SK-N-SH (cell line): ENCODE measurements around the gene VGLL3. TPM values are rescaled to one million over a fixed set of nuclear protein-coding genes. Genes with fewer than 3 reads are reported as not detected.

Experiments
- CTCF ChIA-PET: fragments of 300-600, 350-600 bp; formaldehyde crosslinking; extraction: SDS; loops from one replicate; lab custom pipeline; 2021; lab: Yijun Ruan, JAX
- POLR2A ChIA-PET: fragments of 350-600 bp; sonication (Branson Sonifier 250); formaldehyde crosslinking; extraction: SDS; loops from one replicate; lab custom pipeline; 2020; ENCODE audit warnings: antibody characterized with exemption, inconsistent platforms; lab: Yijun Ruan, JAX
- DNase-seq: peaks from one replicate; pipeline ENCODE4 v3.0.0; 2012
- H2AFZ ChIP-seq: fragments of 200-600 bp; sonication (generic); 2 replicates; pipeline ENCODE4 v1.8.1; 2016; ENCODE audit warnings: antibody characterized with exemption, mild to moderate bottlenecking, low read depth
- H3F3A ChIP-seq: fragments of 200-600 bp; sonication (generic); replicated peaks from 2 replicates; pipeline ENCODE3; 2016; ENCODE audit warnings: antibody characterized with exemption, mild to moderate bottlenecking; ENCODE audit not compliant: insufficient read depth
- H3K27ac ChIP-seq, 2 experiments: fragments of 200-500 bp in 1 of 2; fragments of 200-600 bp in 1 of 2; sonication (Bioruptor generic) in 1 of 2; sonication (generic), shearing (Covaris generic) in 1 of 2; 2 replicates each; pipeline versions ENCODE4 v1.5.1 to v1.6.1; 2014 to 2016; ENCODE audit warnings: low read depth in 2 of 2, inconsistent platforms in 1 of 2, low read length in 1 of 2, mild to moderate bottlenecking in 1 of 2, mixed read lengths in 1 of 2
- H3K27me3 ChIP-seq: fragments of 200-600 bp; sonication (generic), shearing (Covaris generic); 2 replicates; pipeline ENCODE4 v1.6.1; 2016; ENCODE audit warnings: mixed run types; ENCODE audit not compliant: insufficient read depth
- H3K36me3 ChIP-seq, 2 experiments: fragments of 200-500 bp in 1 of 2; fragments of 200-600 bp in 1 of 2; sonication (Bioruptor generic) in 1 of 2; sonication (generic) in 1 of 2; replicated peaks in 1 of 2; 2 replicates each; pipeline versions ENCODE3 to v1.5.1; 2014 to 2016; ENCODE audit warnings: low read length in 1 of 2, mild to moderate bottlenecking in 1 of 2; ENCODE audit not compliant: insufficient read depth in 2 of 2, control insufficient read depth in 1 of 2
- H3K4me1 ChIP-seq, 2 experiments: fragments of 200-500 bp in 1 of 2; fragments of 200-600 bp in 1 of 2; sonication (Bioruptor generic) in 1 of 2; sonication (generic), shearing (Covaris generic) in 1 of 2; 2 replicates each; pipeline versions ENCODE4 v1.5.1 to v1.6.1; 2014 to 2016; ENCODE audit warnings: low read depth in 1 of 2, low read length in 1 of 2, mixed run types in 1 of 2; ENCODE audit not compliant: insufficient read depth in 2 of 2, control insufficient read depth in 1 of 2
- H3K4me2 ChIP-seq: fragments of 200-600 bp; sonication (generic), shearing (Covaris generic); 2 replicates; pipeline ENCODE4 v1.6.1; 2017; ENCODE audit warnings: mixed run types
- H3K4me3 ChIP-seq, 2 experiments: fragments of 200-500 bp in 1 of 2; fragments of 200-600 bp in 1 of 2; sonication (Bioruptor generic) in 1 of 2; sonication (generic), shearing (Covaris generic) in 1 of 2; 2 replicates each; pipeline versions ENCODE4 v1.5.1 to v1.8.1; 2014 to 2016; ENCODE audit warnings: low read depth in 2 of 2, inconsistent platforms in 1 of 2, low read length in 1 of 2, mild to moderate bottlenecking in 1 of 2, mixed read lengths in 1 of 2, moderate library complexity in 1 of 2
- H3K79me2 ChIP-seq: fragments of 200-600 bp; sonication (generic); 2 replicates; pipeline ENCODE4 v1.8.1; 2017; ENCODE audit warnings: mild to moderate bottlenecking; ENCODE audit not compliant: insufficient read depth
- H3K9ac ChIP-seq: fragments of 200-600 bp; sonication (generic); 2 replicates; pipeline ENCODE4 v1.6.1; 2017; ENCODE audit warnings: mixed run types
- H3K9me2 ChIP-seq: fragments of 200-600 bp; sonication (generic); 2 replicates; pipeline ENCODE4 v1.6.1; 2017; ENCODE audit warnings: mixed run types
- H3K9me3 ChIP-seq: fragments of 200-600 bp; sonication (generic); 2 replicates; pipeline ENCODE4 v1.6.1; 2017; ENCODE audit warnings: mixed run types, mild to moderate bottlenecking, moderate library complexity
- H4K20me1 ChIP-seq: fragments of 200-600 bp; sonication (generic); 2 replicates; pipeline ENCODE4 v1.6.1; 2017; ENCODE audit warnings: mild to moderate bottlenecking, mixed run types; ENCODE audit not compliant: insufficient read depth
- CHD2 ChIP-seq: fragments of 150-350 bp; IDR thresholded peaks from 2 replicates; pipeline ENCODE4 v1.6.1; 2018; ENCODE audit warnings: low read length; ENCODE audit not compliant: partially characterized antibody
- EZH2phosphoT487 ChIP-seq: fragments of 200-600 bp; sonication (generic); IDR thresholded peaks from 2 replicates; pipeline ENCODE4 v1.6.1; 2017; ENCODE audit warnings: low read depth, mixed run types, mild to moderate bottlenecking, antibody characterized with exemption, moderate library complexity, borderline replicate concordance
- FOXJ3 ChIP-seq: sonication (generic); formaldehyde crosslinking; IDR thresholded peaks from 2 replicates; pipeline ENCODE4 v1.5.1; 2020; ENCODE audit warnings: mild to moderate bottlenecking, missing genetic modification reagents
- FOXM1 ChIP-seq: IDR thresholded peaks from 2 replicates; pipeline ENCODE4 v1.4.0; 2012; ENCODE audit warnings: low read depth, mild to moderate bottlenecking
- GATA2 ChIP-seq: sonication (generic); formaldehyde crosslinking; IDR thresholded peaks from 2 replicates; pipeline ENCODE4 v1.5.0; 2020; ENCODE audit warnings: mild to moderate bottlenecking, missing genetic modification reagents
- JUND ChIP-seq: IDR thresholded peaks from 2 replicates; pipeline ENCODE4 v1.4.0; 2012
- MEF2A ChIP-seq: IDR thresholded peaks from 2 replicates; pipeline ENCODE4 v1.4.0; 2012; ENCODE audit warnings: low read depth, borderline replicate concordance
- NFIC ChIP-seq: IDR thresholded peaks from 2 replicates; pipeline ENCODE4 v1.4.0; 2012; ENCODE audit warnings: borderline replicate concordance
- POLR2AphosphoS5 ChIP-seq: IDR thresholded peaks from 2 replicates; pipeline ENCODE4 v1.6.1; 2012; ENCODE audit warnings: low read depth, low read length
- SIN3A ChIP-seq: IDR thresholded peaks from 2 replicates; pipeline ENCODE4 v1.6.1; 2012; ENCODE audit warnings: low read depth, mild to moderate bottlenecking, low read length, moderate library complexity, borderline replicate concordance
- WGBS: methylation state at CpG from one replicate; pipeline ENCODE4 v1.1.6; 2017; ENCODE audit warnings: low lambda C conversion rate; 5-methylcytosine and 5-hydroxymethylcytosine counted together
- polyA plus RNA-seq, 3 experiments: library from polyadenylated mRNA; depleted of rRNA; stranded (reverse); fragments of >200 nt; gene quantifications; 2 replicates each; pipeline ENCODE4 v1.2.3, GENCODE V29; 2012
- TF ChIP-seq, protein P1 (sequence below): fragments of 200-600 bp; sonication (generic); IDR thresholded peaks from 2 replicates; pipeline ENCODE4 v1.6.1; 2017; ENCODE audit warnings: antibody characterized with exemption, mild to moderate bottlenecking, moderate library complexity
- TF ChIP-seq, protein P2 (sequence below): IDR thresholded peaks from 2 replicates; pipeline ENCODE4 v1.6.1; 2012; ENCODE audit warnings: mild to moderate bottlenecking, low read depth, low read length, moderate library complexity
- TF ChIP-seq, protein P3 (sequence below): fragments of 150-350 bp; IDR thresholded peaks from 2 replicates; pipeline ENCODE4 v1.6.1; 2017; ENCODE audit warnings: antibody characterized with exemption, low read length, low read depth, borderline replicate concordance
- TF ChIP-seq, protein P4 (sequence below): IDR thresholded peaks from 2 replicates; pipeline ENCODE4 v1.4.0; 2012; ENCODE audit warnings: low read depth, borderline replicate concordance
- TF ChIP-seq, protein P5 (sequence below): IDR thresholded peaks from 2 replicates; pipeline ENCODE4; 2012
- TF ChIP-seq, protein P6 (sequence below): fragments of 150-350 bp; IDR thresholded peaks from 2 replicates; pipeline ENCODE4 v1.6.1; 2016; ENCODE audit warnings: mild to moderate bottlenecking, low read depth, low read length

VGLL3 gene
- polyA plus RNA-seq, 1 of the 3 experiments (the other 2 are of a cell fraction), result not detected

DNA sequence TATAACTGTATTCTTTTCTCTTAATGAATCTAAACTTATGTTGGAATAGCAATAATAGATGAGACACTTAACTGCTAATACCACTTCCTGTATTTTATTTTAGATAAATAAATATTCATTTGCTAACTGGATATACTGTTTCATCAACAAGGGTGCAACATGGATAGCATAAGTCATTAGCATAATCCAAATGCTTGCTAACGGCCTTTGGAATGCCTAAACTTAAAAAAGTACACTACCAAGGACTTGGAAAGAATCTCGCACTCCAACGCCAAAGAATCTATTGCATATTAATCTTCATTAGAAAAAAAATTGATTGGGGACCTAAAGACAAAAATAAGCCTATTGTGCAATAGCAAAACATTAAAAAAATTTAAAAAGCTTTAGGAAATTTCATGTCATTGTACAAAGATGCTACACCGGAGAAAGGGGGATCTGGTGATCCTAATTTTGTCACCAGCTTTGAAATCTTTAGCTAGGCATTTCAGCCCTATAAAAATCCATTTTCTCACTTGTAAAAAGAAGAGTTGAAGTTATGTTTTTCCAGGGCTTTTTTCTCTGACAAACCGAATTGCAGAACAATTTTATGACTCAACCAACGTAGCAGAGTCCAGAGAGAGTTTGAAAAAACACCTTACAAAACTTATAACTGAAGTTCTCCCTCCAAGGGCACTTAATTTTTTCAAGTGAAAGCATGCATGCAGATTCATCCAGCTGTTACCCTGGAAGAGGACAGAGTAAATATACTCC, 4.1 kb downstream of the VGLL3 start:
- H3K4me2 ChIP-seq, result no peak overlapping the region
- ChIA-PET POLR2A (no interaction called here), CTCF (no interaction called here)
- no peaks in the 10 kb centered on the region for H3K9me2 ChIP-seq
- H3K9ac ChIP-seq, result no peak overlapping the region
- no peaks in the 10 kb centered on the region for H3F3A ChIP-seq
- WGBS, result 11% methylated on average over 6 of the region's 6 CpGs
- no peak overlapping the region for H3K27ac ChIP-seq
- no peak overlapping the region for H3K4me3 ChIP-seq
- peaks cover 18% of the 10 kb centered on the region for H3K27me3 ChIP-seq
- TF ChIP-seq MEF2A, result no peak
- TF ChIP-seq FOXJ3 (CRISPR knock-in tag), result no peak
- no peak for TF ChIP-seq NFIC
- TF ChIP-seq, protein P1, sequence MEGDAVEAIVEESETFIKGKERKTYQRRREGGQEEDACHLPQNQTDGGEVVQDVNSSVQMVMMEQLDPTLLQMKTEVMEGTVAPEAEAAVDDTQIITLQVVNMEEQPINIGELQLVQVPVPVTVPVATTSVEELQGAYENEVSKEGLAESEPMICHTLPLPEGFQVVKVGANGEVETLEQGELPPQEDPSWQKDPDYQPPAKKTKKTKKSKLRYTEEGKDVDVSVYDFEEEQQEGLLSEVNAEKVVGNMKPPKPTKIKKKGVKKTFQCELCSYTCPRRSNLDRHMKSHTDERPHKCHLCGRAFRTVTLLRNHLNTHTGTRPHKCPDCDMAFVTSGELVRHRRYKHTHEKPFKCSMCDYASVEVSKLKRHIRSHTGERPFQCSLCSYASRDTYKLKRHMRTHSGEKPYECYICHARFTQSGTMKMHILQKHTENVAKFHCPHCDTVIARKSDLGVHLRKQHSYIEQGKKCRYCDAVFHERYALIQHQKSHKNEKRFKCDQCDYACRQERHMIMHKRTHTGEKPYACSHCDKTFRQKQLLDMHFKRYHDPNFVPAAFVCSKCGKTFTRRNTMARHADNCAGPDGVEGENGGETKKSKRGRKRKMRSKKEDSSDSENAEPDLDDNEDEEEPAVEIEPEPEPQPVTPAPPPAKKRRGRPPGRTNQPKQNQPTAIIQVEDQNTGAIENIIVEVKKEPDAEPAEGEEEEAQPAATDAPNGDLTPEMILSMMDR, result no peak
- no peaks in the 10 kb centered on the region for H3K36me3 ChIP-seq
- H3K79me2 ChIP-seq, result no peaks in the 10 kb centered on the region
- H2AFZ ChIP-seq, result no peak overlapping the region
- H4K20me1 ChIP-seq, result no peaks in the 10 kb centered on the region
- peaks cover 2 to 8% of the 10 kb centered on the region in 2 experiments; a peak in 2 of 4 replicates for H3K4me1 ChIP-seq
- H3K9me3 ChIP-seq, result no peaks in the 10 kb centered on the region
- DNase-seq, result no peak

DNA sequence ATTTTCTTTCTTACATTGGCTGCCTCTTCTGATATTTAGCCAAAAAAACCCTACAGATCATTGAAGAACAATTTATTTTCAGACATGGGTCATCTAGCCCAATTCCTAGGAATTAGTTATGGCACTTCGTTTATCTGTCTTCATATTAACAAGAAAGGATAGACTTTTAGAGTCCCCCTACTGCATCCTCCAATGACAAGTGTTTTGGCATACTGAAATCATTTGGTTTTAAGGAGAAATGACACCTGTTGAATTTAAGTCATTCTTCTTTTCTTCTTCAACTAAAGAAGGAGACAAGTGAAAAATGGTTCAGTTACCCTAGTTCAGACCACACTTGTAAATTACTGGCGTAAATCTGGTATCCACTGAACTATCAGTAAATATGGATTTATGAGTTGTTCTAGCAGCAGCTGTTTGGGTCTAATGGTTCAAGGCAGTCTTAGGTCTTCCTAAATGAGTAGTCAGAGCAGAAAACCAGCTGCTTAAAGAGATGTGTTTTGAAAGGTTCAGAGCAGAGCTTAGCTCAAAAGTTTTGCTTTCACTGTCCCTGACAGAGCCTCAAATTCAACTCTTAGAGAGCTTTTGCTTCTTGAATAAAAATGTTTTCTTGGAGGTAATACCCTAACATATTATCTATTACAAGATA, 5.6 kb downstream of the VGLL3 start:
- Histone ChIP-seq H3K36me3 (no peaks in the 10 kb centered on the region), H4K20me1 (no peaks in the 10 kb centered on the region), H3K27ac (no peak overlapping the region), H3K9me3 (no peaks in the 10 kb centered on the region), H3K4me1 (peaks cover 0 to 5% of the 10 kb centered on the region in 2 experiments; a peak in 2 of 4 replicates), H3K4me3 (no peak overlapping the region), H3K9ac (no peak overlapping the region), H3F3A (no peaks in the 10 kb centered on the region), H3K4me2 (no peak overlapping the region), H3K79me2 (no peaks in the 10 kb centered on the region), H2AFZ (no peak overlapping the region), H3K27me3 (peaks cover 19% of the 10 kb centered on the region), H3K9me2 (no peaks in the 10 kb centered on the region)
- no peak for DNase-seq
- ChIA-PET CTCF (no interaction called here), POLR2A (no interaction called here)
- 25% methylated on average over 2 of the region's 2 CpGs for WGBS
- TF ChIP-seq SIN3A, result no peak
- TF ChIP-seq, protein P2, sequence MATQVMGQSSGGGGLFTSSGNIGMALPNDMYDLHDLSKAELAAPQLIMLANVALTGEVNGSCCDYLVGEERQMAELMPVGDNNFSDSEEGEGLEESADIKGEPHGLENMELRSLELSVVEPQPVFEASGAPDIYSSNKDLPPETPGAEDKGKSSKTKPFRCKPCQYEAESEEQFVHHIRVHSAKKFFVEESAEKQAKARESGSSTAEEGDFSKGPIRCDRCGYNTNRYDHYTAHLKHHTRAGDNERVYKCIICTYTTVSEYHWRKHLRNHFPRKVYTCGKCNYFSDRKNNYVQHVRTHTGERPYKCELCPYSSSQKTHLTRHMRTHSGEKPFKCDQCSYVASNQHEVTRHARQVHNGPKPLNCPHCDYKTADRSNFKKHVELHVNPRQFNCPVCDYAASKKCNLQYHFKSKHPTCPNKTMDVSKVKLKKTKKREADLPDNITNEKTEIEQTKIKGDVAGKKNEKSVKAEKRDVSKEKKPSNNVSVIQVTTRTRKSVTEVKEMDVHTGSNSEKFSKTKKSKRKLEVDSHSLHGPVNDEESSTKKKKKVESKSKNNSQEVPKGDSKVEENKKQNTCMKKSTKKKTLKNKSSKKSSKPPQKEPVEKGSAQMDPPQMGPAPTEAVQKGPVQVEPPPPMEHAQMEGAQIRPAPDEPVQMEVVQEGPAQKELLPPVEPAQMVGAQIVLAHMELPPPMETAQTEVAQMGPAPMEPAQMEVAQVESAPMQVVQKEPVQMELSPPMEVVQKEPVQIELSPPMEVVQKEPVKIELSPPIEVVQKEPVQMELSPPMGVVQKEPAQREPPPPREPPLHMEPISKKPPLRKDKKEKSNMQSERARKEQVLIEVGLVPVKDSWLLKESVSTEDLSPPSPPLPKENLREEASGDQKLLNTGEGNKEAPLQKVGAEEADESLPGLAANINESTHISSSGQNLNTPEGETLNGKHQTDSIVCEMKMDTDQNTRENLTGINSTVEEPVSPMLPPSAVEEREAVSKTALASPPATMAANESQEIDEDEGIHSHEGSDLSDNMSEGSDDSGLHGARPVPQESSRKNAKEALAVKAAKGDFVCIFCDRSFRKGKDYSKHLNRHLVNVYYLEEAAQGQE, result no peak
- TF ChIP-seq POLR2AphosphoS5, result no peak
- no peak for TF ChIP-seq FOXM1
- no peak for TF ChIP-seq FOXJ3 (CRISPR knock-in tag)
- TF ChIP-seq, protein P3, sequence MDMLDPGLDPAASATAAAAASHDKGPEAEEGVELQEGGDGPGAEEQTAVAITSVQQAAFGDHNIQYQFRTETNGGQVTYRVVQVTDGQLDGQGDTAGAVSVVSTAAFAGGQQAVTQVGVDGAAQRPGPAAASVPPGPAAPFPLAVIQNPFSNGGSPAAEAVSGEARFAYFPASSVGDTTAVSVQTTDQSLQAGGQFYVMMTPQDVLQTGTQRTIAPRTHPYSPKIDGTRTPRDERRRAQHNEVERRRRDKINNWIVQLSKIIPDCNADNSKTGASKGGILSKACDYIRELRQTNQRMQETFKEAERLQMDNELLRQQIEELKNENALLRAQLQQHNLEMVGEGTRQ, result no peak
- no peak for TF ChIP-seq EZH2phosphoT487
- TF ChIP-seq, protein P4, sequence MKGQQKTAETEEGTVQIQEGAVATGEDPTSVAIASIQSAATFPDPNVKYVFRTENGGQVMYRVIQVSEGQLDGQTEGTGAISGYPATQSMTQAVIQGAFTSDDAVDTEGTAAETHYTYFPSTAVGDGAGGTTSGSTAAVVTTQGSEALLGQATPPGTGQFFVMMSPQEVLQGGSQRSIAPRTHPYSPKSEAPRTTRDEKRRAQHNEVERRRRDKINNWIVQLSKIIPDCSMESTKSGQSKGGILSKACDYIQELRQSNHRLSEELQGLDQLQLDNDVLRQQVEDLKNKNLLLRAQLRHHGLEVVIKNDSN, result no peak
- TF ChIP-seq CHD2, result no peak
- TF ChIP-seq, protein P5, sequence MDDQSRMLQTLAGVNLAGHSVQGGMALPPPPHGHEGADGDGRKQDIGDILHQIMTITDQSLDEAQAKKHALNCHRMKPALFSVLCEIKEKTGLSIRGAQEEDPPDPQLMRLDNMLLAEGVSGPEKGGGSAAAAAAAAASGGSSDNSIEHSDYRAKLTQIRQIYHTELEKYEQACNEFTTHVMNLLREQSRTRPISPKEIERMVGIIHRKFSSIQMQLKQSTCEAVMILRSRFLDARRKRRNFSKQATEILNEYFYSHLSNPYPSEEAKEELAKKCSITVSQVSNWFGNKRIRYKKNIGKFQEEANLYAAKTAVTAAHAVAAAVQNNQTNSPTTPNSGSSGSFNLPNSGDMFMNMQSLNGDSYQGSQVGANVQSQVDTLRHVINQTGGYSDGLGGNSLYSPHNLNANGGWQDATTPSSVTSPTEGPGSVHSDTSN, result no peak
- TF ChIP-seq JUND, result no peak
- TF ChIP-seq, protein P6, sequence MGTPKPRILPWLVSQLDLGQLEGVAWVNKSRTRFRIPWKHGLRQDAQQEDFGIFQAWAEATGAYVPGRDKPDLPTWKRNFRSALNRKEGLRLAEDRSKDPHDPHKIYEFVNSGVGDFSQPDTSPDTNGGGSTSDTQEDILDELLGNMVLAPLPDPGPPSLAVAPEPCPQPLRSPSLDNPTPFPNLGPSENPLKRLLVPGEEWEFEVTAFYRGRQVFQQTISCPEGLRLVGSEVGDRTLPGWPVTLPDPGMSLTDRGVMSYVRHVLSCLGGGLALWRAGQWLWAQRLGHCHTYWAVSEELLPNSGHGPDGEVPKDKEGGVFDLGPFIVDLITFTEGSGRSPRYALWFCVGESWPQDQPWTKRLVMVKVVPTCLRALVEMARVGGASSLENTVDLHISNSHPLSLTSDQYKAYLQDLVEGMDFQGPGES, result no peak
- TF ChIP-seq GATA2, result no peak
